Smooth muscle cell (in vitro differentiated cells): ENCODE data around the gene NAALADL2. TPM values are rescaled to one million over a fixed set of nuclear protein-coding genes. Genes with fewer than 3 reads are reported as not detected.

ENCODE experiments used
- DNase-seq: peaks from one replicate; lab custom pipeline; 2025; ENCODE audit not compliant: unreplicated experiment; lab: John Stamatoyannopoulos, UW
- H2AFZ ChIP-seq: fragments of 200-600 bp; sonication (generic); 2 replicates; pipeline ENCODE4 v1.6.0; 2016; ENCODE audit warnings: antibody characterized with exemption, low read depth, mild to moderate bottlenecking
- H3F3A ChIP-seq: fragments of 200-600 bp; sonication (generic); 2 replicates; pipeline ENCODE4 v1.6.0; 2017; ENCODE audit warnings: antibody characterized with exemption, low read depth
- H3K27ac ChIP-seq: fragments of 200-600 bp; sonication (generic); 2 replicates; pipeline ENCODE4 v1.5.1; 2016; ENCODE audit warnings: low read depth, mild to moderate bottlenecking
- H3K27me3 ChIP-seq: fragments of 200-600 bp; sonication (generic); 2 replicates; pipeline ENCODE4 v1.6.1; 2016; ENCODE audit warnings: low read depth, mild to moderate bottlenecking
- H3K36me3 ChIP-seq: fragments of 200-600 bp; sonication (generic); 2 replicates; pipeline ENCODE4 v1.5.1; 2016; ENCODE audit warnings: low read depth
- H3K4me1 ChIP-seq: fragments of 200-600 bp; sonication (generic); 2 replicates; pipeline ENCODE4 v1.5.1; 2016; ENCODE audit warnings: low read depth
- H3K4me2 ChIP-seq: fragments of 200-600 bp; sonication (generic); 2 replicates; pipeline ENCODE4 v1.6.0; 2016; ENCODE audit warnings: mild to moderate bottlenecking
- H3K4me3 ChIP-seq: fragments of 200-600 bp; sonication (generic); 2 replicates; pipeline ENCODE4 v1.5.1; 2016; ENCODE audit warnings: mild to moderate bottlenecking
- H3K79me2 ChIP-seq: fragments of 200-600 bp; sonication (generic); 2 replicates; pipeline ENCODE4 v1.6.0; 2016; ENCODE audit warnings: low read depth, mild to moderate bottlenecking
- H3K9ac ChIP-seq: fragments of 200-600 bp; sonication (generic); 2 replicates; pipeline ENCODE4 v1.6.0; 2016; ENCODE audit warnings: low read depth
- H3K9me3 ChIP-seq: fragments of 200-600 bp; sonication (generic); replicated peaks from 2 replicates; pipeline ENCODE4 v1.5.1; 2016; ENCODE audit warnings: low read depth
- H4K20me1 ChIP-seq: fragments of 200-600 bp; sonication (generic); 2 replicates; pipeline ENCODE4 v1.6.0; 2016; ENCODE audit warnings: low read depth
- CTCF ChIP-seq: fragments of 200-600 bp; sonication (generic); IDR thresholded peaks from 2 replicates; pipeline ENCODE4 v1.5.1; 2017; ENCODE audit warnings: borderline replicate concordance, mild to moderate bottlenecking, antibody characterized with exemption; ENCODE audit not compliant: insufficient read depth, poor library complexity, severe bottlenecking
- WGBS: methylation state at CpG from one replicate; pipeline ENCODE4 v1.1.7; 2016; ENCODE audit warnings: low lambda C conversion rate; 5-methylcytosine and 5-hydroxymethylcytosine counted together
- polyA plus RNA-seq: library from polyadenylated mRNA; unstranded; fragments of >200 nt; fragmentation: Nextera tagmentation; extraction: Ambion mirVana; gene quantifications from 2 replicates; pipeline ENCODE4 v1.2.1, GENCODE V29; 2016
- total RNA-seq: library from RNA; depleted of rRNA; stranded (reverse); fragments of >200 nt; gene quantifications from 2 replicates; pipeline ENCODE4 v1.2.3, GENCODE V29; 2014

Gene NAALADL2
- total and polyA plus RNA-seq, 2 experiments from 2014 or later, result 2.5 to 13.8 TPM

DNA sequence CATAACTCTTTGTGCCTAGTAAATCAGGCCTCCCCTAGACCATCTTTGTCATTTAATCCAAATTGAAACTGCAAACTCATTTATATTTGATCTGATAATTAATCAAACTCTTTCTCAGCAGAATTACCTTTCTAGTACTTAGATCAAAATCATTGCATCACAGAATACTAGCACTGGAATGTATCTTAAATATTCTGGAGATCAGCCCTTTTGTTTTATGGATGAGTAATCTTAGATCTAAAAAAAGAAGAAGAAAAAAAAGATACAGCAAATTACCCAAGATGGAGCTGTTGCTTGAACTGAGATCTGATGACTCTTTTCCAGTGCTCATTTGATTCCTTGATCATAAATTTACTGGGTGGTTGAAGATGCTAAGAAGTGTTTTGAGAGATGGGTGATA, 47.9 kb downstream of the NAALADL2 start:
- Histone ChIP-seq H3K79me2 (no peaks in the 10 kb centered on the region), H3K4me2 (no peak overlapping the region), H3K9ac (no peak overlapping the region), H3K9me3 (no peaks in the 10 kb centered on the region), H3K4me1 (no peaks in the 10 kb centered on the region), H2AFZ (no peak overlapping the region), H4K20me1 (no peaks in the 10 kb centered on the region), H3K27me3 (no peaks in the 10 kb centered on the region), H3F3A (no peaks in the 10 kb centered on the region), H3K4me3 (no peak overlapping the region), H3K36me3 (no peaks in the 10 kb centered on the region), H3K27ac (no peak overlapping the region)
- TF ChIP-seq CTCF, result no peak
- DNase-seq, result no peak

- Histone ChIP-seq H4K20me1 (no peaks in the 10 kb centered on the region), H3K36me3 (no peaks in the 10 kb centered on the region), H2AFZ (no peak overlapping the region), H3K4me2 (no peak overlapping the region), H3K27ac (no peak overlapping the region), H3K79me2 (no peaks in the 10 kb centered on the region), H3K9me3 (no peaks in the 10 kb centered on the region), H3K27me3 (no peaks in the 10 kb centered on the region), H3F3A (no peaks in the 10 kb centered on the region), H3K4me3 (no peak overlapping the region), H3K4me1 (no peaks in the 10 kb centered on the region), H3K9ac (no peak overlapping the region)
- 84% methylated on average over 4 of the region's 4 CpGs for WGBS
- no peak for DNase-seq
- TF ChIP-seq CTCF, result no peak
These were observed 48.7 kb downstream of the NAALADL2 start for GRCh38 chr3:174907628-174908407.

DNA sequence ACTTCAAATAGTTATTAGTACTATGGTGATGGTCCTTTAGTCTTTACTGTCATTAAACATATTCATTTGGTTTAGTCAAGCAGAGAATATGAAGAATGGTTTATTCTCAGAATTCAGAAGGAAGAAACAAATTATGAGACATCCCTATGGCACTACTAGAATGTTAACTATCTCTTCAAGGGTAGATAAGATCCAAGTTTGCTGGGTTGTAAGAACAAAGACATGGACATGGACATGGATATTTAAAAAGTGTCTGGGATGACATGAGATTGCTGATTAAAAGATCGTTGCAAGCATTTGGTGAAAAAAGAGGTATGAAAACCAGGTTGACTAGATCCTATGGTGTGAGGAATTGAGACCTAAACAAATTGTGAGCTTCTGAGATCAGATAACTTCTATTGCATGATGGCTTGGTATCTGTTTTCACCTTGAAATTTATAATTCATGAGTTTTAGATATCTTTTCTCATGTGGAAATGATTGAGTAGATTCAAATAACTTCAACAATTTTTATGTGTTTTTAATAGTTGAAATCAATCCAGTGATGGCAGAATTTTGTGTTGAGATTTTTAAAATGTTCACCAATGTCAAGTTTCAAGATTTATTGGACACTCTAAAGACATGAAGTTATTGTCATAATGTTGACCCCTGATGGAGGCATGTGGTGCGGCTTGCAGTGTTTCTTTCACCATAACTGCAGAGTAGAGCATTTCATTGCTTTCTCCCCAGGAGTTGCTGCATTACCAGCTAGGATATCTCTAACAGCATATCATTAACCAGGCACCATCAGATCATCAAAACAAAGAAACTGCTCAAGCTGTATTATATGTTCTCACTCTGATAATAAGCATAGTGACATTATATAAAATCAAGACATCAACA, 72.6 kb downstream of the NAALADL2 start:
- 63% methylated on average over 2 of the region's 2 CpGs for WGBS
- Histone ChIP-seq H3K36me3 (no peaks in the 10 kb centered on the region), H3K27me3 (no peaks in the 10 kb centered on the region), H3K27ac (no peak overlapping the region), H3K4me2 (no peak overlapping the region), H3K9me3 (no peaks in the 10 kb centered on the region), H2AFZ (no peak overlapping the region), H3K79me2 (no peaks in the 10 kb centered on the region), H3K9ac (no peak overlapping the region), H4K20me1 (no peaks in the 10 kb centered on the region), H3F3A (no peaks in the 10 kb centered on the region), H3K4me1 (no peaks in the 10 kb centered on the region), H3K4me3 (no peak overlapping the region)
- TF ChIP-seq CTCF, result no peak
- DNase-seq, result no peak
